DMS79 (cell line): ENCODE measurements around the gene FOXA3.

ENCODE experiments used
- DNase-seq: peaks from one replicate; lab custom pipeline; 2025; lab: John Stamatoyannopoulos, UW

FOXA3 gene

GRCh38 chr19:45873219-45873772 is 9.2 kb downstream of the FOXA3 start:
- DNase-seq = no peak

- DNase-seq = no peak
Measured at GRCh38 chr19:45874620-45874966, 10.5 kb downstream of the FOXA3 start.

GRCh38 chr19:45876161-45876410 is 12.0 kb downstream of the FOXA3 start:
- no peak for DNase-seq

GRCh38 chr19:45876411-45877197 is 12.5 kb downstream of the FOXA3 start:
- no peak for DNase-seq

- DNase-seq = no peak
Measured at GRCh38 chr19:45878043-45878794, 14.1 kb downstream of the FOXA3 start.

- no peak for DNase-seq
Measured at GRCh38 chr19:45879055-45879454, 14.9 kb downstream of the FOXA3 start.

- DNase-seq = no peak
Measured at GRCh38 chr19:45879971-45880370, 15.8 kb downstream of the FOXA3 start.

GRCh38 chr19:45881082-45881908 is 17.2 kb downstream of the FOXA3 start:
- DNase-seq = no peak

- DNase-seq = no peak
Measured at GRCh38 chr19:45881909-45882528, 17.9 kb downstream of the FOXA3 start.

GRCh38 chr19:45882652-45883585 is 18.8 kb downstream of the FOXA3 start:
- no peak for DNase-seq

GRCh38 chr19:45883586-45883880 is 19.4 kb downstream of the FOXA3 start:
- DNase-seq = no peak

GRCh38 chr19:45883881-45884681 is 20.0 kb downstream of the FOXA3 start:
- no peak for DNase-seq

- peak; percentile 10 for DNase-seq
Measured at GRCh38 chr19:45884682-45885555, 20.8 kb downstream of the FOXA3 start.

- peak; percentile 82 for DNase-seq
Measured at GRCh38 chr19:45885556-45886426, 21.7 kb downstream of the FOXA3 start, which contains the start of gene IRF2BP1. TSS of gene IRF2BP1 (minus strand) at chr19:45886141. CDS start at chr19:45885774, 367 bp downstream.

GRCh38 chr19:45886427-45887199 is 22.5 kb downstream of the FOXA3 start:
- peak; percentile 83 for DNase-seq

- no peak for DNase-seq
Measured at GRCh38 chr19:45887200-45887710, 23.1 kb downstream of the FOXA3 start.

GRCh38 chr19:45889210-45889885 is 25.2 kb downstream of the FOXA3 start:
- DNase-seq = no peak
